ENCODE measurements around the gene SYT6.

The SYT6 gene

GRCh38 chr1:114167226-114167625 lies 13.6 kb upstream of the SYT6 start:
- Mint-ChIP-seq H3K9me3 (no peaks in the 10 kb centered on the region), H3K27ac (no peak overlapping the region), H3K36me3 (ENCODE audit: low read depth) (no peaks in the 10 kb centered on the region), H3K4me3 (no peak overlapping the region), H3K4me1 (ENCODE audit: low read depth) (no peaks in the 10 kb centered on the region), H3K27me3 (ENCODE audit: low read depth) (peaks cover 2% of the 10 kb centered on the region)
- no peak for DNase-seq (ENCODE audit: low spot score)

GRCh38 chr1:114164840-114165543 lies 11.3 kb upstream of the SYT6 start:
- Mint-ChIP-seq H3K36me3 (ENCODE audit: low read depth) (no peaks in the 10 kb centered on the region), H3K4me3 (no peak overlapping the region), H3K27ac (no peak overlapping the region), H3K27me3 (ENCODE audit: low read depth) (peaks cover 11% of the 10 kb centered on the region), H3K9me3 (no peaks in the 10 kb centered on the region), H3K4me1 (ENCODE audit: low read depth) (no peaks in the 10 kb centered on the region)
- no peak for DNase-seq (ENCODE audit: low spot score)

- no peak for DNase-seq (ENCODE audit: low spot score)
- H3K27ac Mint-ChIP-seq = no peak overlapping the region
- no peak overlapping the region for H3K4me3 Mint-ChIP-seq
- peaks cover 40% of the 10 kb centered on the region for H3K27me3 Mint-ChIP-seq (ENCODE audit: low read depth)
- H3K4me1 Mint-ChIP-seq (ENCODE audit: low read depth) = no peaks in the 10 kb centered on the region
- H3K9me3 Mint-ChIP-seq = no peaks in the 10 kb centered on the region
- H3K36me3 Mint-ChIP-seq (ENCODE audit: low read depth) = no peaks in the 10 kb centered on the region
Observed at GRCh38 chr1:114159941-114160340, 6.3 kb upstream of the SYT6 start.

GRCh38 chr1:114157275-114157660 lies 3.6 kb upstream of the SYT6 start:
- no peak overlapping the region for H3K4me3 Mint-ChIP-seq
- H3K27ac Mint-ChIP-seq = no peak overlapping the region
- H3K36me3 Mint-ChIP-seq (ENCODE audit: low read depth) = no peaks in the 10 kb centered on the region
- H3K4me1 Mint-ChIP-seq (ENCODE audit: low read depth) = peaks cover 1% of the 10 kb centered on the region
- H3K27me3 Mint-ChIP-seq (ENCODE audit: low read depth) = peaks cover 55% of the 10 kb centered on the region
- DNase-seq (ENCODE audit: low spot score) = no peak
- no peaks in the 10 kb centered on the region for H3K9me3 Mint-ChIP-seq

- peaks cover 1% of the 10 kb centered on the region for H3K4me1 Mint-ChIP-seq (ENCODE audit: low read depth)
- no peaks in the 10 kb centered on the region for H3K9me3 Mint-ChIP-seq
- peaks cover 61% of the 10 kb centered on the region for H3K27me3 Mint-ChIP-seq (ENCODE audit: low read depth)
- no peak overlapping the region for H3K4me3 Mint-ChIP-seq
- H3K27ac Mint-ChIP-seq = no peak overlapping the region
- no peaks in the 10 kb centered on the region for H3K36me3 Mint-ChIP-seq (ENCODE audit: low read depth)
- DNase-seq (ENCODE audit: low spot score) = no peak
Observed at GRCh38 chr1:114156538-114157274, 3.0 kb upstream of the SYT6 start.

GRCh38 chr1:114155706-114156105 lies 2.0 kb upstream of the SYT6 start:
- Mint-ChIP-seq H3K4me3 (no peak overlapping the region), H3K27ac (no peak overlapping the region), H3K9me3 (no peaks in the 10 kb centered on the region), H3K27me3 (ENCODE audit: low read depth) (peaks cover 68% of the 10 kb centered on the region), H3K4me1 (ENCODE audit: low read depth) (peaks cover 1% of the 10 kb centered on the region), H3K36me3 (ENCODE audit: low read depth) (no peaks in the 10 kb centered on the region)
- DNase-seq (ENCODE audit: low spot score) = no peak

GRCh38 chr1:114154963-114155322 lies 1.3 kb upstream of the SYT6 start:
- no peak for DNase-seq (ENCODE audit: low spot score)
- Mint-ChIP-seq H3K36me3 (ENCODE audit: low read depth) (no peaks in the 10 kb centered on the region), H3K4me1 (ENCODE audit: low read depth) (peaks cover 1% of the 10 kb centered on the region)

GRCh38 chr1:114154146-114154962 lies 685 bp upstream of the SYT6 start:
- no peaks in the 10 kb centered on the region for H3K36me3 Mint-ChIP-seq (ENCODE audit: low read depth)
- H3K4me3 Mint-ChIP-seq = no peak overlapping the region
- H3K27ac Mint-ChIP-seq = no peak overlapping the region
- H3K4me1 Mint-ChIP-seq (ENCODE audit: low read depth) = peaks cover 1% of the 10 kb centered on the region
- H3K9me3 Mint-ChIP-seq = no peaks in the 10 kb centered on the region
- H3K27me3 Mint-ChIP-seq (ENCODE audit: low read depth) = peaks cover 75% of the 10 kb centered on the region
- no peak for DNase-seq (ENCODE audit: low spot score)

More at GRCh38 chr1:114154963-114155322, 1.3 kb upstream of the SYT6 start:
- Mint-ChIP-seq H3K27me3 (ENCODE audit: low read depth) (peaks cover 70% of the 10 kb centered on the region), H3K9me3 (no peaks in the 10 kb centered on the region), H3K4me3 (no peak overlapping the region), H3K27ac (no peak overlapping the region)

GRCh38 chr1:114152508-114153260 lies 985 bp downstream of the SYT6 start:
- Mint-ChIP-seq H3K4me3 (no peak overlapping the region), H3K36me3 (ENCODE audit: low read depth) (no peaks in the 10 kb centered on the region), H3K27ac (no peak overlapping the region), H3K4me1 (ENCODE audit: low read depth) (peaks cover 1% of the 10 kb centered on the region), H3K9me3 (no peaks in the 10 kb centered on the region), H3K27me3 (ENCODE audit: low read depth) (peaks cover 74% of the 10 kb centered on the region)
- no peak for DNase-seq (ENCODE audit: low spot score)

- Mint-ChIP-seq H3K9me3 (no peaks in the 10 kb centered on the region), H3K4me1 (ENCODE audit: low read depth) (peaks cover 1% of the 10 kb centered on the region), H3K27me3 (ENCODE audit: low read depth) (peaks cover 76% of the 10 kb centered on the region), H3K4me3 (no peak overlapping the region), H3K27ac (no peak overlapping the region), H3K36me3 (ENCODE audit: low read depth) (no peaks in the 10 kb centered on the region)
- no peak for DNase-seq (ENCODE audit: low spot score)
Observed at GRCh38 chr1:114152089-114152507, 1.6 kb downstream of the SYT6 start.

GRCh38 chr1:114150016-114150415 lies 3.7 kb downstream of the SYT6 start:
- Mint-ChIP-seq H3K36me3 (ENCODE audit: low read depth) (no peaks in the 10 kb centered on the region), H3K27me3 (ENCODE audit: low read depth) (peaks cover 65% of the 10 kb centered on the region), H3K9me3 (no peaks in the 10 kb centered on the region), H3K4me1 (ENCODE audit: low read depth) (peaks cover 1% of the 10 kb centered on the region), H3K27ac (no peak overlapping the region), H3K4me3 (no peak overlapping the region)
- no peak for DNase-seq (ENCODE audit: low spot score)

- peaks cover 57% of the 10 kb centered on the region for H3K27me3 Mint-ChIP-seq (ENCODE audit: low read depth)
Observed at GRCh38 chr1:114149211-114149610, 4.5 kb downstream of the SYT6 start.

GRCh38 chr1:114145504-114146151 lies 8.0 kb downstream of the SYT6 start:
- no peaks in the 10 kb centered on the region for H3K9me3 Mint-ChIP-seq
- H3K4me3 Mint-ChIP-seq = no peak overlapping the region
- H3K4me1 Mint-ChIP-seq (ENCODE audit: low read depth) = no peaks in the 10 kb centered on the region
- H3K27ac Mint-ChIP-seq = no peak overlapping the region
- H3K27me3 Mint-ChIP-seq (ENCODE audit: low read depth) = peaks cover 40% of the 10 kb centered on the region
- no peaks in the 10 kb centered on the region for H3K36me3 Mint-ChIP-seq (ENCODE audit: low read depth)
- DNase-seq (ENCODE audit: low spot score) = no peak

More at GRCh38 chr1:114149211-114149610, 4.5 kb downstream of the SYT6 start:
- H3K27ac Mint-ChIP-seq = no peak overlapping the region
- no peaks in the 10 kb centered on the region for H3K36me3 Mint-ChIP-seq (ENCODE audit: low read depth)
- H3K4me1 Mint-ChIP-seq (ENCODE audit: low read depth) = peaks cover 1% of the 10 kb centered on the region
- no peak for DNase-seq (ENCODE audit: low spot score)
- H3K9me3 Mint-ChIP-seq = no peaks in the 10 kb centered on the region
- H3K4me3 Mint-ChIP-seq = no peak overlapping the region
